HK-2 (cell line): Measurements from ENCODE around the gene TSSK2.

Experiments
- DNase-seq: peaks from one replicate; pipeline ENCODE4 v3.0.0-alpha.2; 2018; ENCODE audit not compliant: unreplicated experiment

TSSK2 gene

DNA sequence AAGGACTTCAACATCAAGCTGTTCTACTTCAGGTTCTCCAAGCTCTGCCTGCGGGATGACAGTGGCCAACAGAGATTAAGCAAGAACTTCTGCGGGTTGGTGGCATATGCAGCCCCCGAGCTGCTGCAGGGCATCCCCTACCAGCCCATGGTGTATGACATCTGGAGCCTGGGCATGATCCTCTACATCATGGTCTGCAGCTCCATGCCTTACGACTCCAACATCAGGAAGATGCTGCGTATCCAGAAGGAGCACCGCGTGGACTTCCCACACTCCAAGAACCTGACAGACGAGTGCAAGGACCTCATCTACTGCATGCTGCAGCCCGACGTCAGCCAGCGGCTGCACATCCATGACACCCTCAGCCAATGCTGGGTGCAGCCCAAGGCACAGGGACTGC is 6.1 kb upstream of the TSSK2 start:
- no peak for DNase-seq

DNA sequence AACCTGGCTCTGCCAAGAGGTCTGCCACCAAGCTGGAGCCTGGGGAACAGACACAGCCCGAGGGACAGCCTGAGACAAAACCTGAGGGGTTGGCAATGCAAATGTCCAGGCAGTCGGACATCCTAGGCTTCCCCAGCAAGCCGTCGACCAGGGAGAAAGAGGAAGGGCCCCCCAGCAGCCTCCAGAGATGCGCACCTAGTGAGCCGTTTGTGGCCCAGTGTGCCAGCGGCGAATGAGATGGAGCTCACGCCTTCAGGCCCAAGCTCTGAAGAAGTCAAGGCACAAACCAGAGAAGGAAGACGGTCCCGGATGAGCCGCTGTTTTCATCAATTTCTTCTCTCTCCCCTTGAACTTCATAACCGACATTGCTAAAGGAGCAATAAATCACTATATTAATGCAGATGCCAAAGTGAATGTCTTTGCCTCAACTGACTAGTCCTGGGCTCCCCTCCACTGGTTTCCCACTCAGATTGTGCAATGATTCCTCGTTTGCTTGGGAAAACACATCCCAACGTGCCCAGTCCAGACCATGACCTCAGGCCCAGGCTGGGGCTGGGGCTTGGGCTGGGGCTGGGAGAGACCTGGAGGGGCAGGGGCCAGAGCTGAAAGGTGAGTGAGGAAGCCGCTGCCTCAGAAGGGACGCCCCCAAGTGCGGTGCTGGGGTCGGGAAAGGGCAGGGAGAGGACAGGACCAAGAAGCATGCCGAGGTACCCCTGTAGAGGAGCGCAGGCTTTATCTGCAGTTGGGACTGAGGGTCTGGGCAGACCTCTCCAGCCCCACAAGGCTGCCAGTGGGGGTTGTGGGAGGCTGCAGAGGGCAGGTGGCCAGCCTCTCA is 5.4 kb upstream of the TSSK2 start:
- DNase-seq, result no peak

DNA sequence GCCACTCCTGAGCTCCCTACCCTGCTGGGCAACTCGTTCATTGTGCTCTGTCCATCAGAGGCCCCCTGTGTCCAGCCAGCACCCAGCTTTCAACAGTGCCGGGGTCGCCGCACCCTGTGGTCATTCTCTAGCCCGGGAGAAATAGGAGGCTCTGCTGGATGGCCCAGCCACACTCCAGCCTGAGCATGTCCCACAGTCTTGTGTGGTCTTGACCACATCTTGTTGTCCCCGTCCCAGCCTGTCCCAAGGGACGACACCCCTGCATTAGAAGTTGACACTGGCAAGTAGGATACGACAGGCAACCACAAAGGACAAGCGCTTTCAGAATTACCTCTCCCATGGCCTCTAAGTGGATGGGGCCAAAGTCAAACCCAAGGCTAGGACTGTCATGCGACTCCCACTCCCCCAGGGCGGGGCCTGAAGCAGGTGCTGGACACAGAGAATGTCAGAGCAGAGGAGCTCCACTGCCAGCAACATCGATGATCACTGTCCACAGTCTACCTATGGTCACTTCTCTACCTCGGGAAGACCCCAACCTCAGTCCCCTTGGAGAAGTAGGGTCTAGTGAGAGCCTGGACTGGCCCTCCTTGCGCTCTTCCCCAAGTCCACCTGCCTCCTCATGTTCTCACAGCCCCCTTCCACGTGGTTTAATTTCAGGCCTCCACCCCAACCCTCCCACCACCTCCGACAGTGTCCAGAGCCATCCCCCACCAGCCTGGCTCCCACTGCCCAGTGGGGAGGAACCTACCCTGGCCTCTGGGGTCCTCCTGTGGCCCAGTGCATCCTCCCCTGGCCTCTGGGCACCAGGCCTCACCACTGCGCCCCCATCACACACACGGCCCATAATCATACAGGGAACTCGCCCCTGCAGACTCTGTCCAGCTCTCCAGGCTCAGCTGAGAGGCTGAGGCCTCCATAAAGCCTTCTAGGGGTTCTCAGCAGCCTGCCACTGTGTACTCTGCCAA is 4.5 kb upstream of the TSSK2 start:
- no peak for DNase-seq

DNA sequence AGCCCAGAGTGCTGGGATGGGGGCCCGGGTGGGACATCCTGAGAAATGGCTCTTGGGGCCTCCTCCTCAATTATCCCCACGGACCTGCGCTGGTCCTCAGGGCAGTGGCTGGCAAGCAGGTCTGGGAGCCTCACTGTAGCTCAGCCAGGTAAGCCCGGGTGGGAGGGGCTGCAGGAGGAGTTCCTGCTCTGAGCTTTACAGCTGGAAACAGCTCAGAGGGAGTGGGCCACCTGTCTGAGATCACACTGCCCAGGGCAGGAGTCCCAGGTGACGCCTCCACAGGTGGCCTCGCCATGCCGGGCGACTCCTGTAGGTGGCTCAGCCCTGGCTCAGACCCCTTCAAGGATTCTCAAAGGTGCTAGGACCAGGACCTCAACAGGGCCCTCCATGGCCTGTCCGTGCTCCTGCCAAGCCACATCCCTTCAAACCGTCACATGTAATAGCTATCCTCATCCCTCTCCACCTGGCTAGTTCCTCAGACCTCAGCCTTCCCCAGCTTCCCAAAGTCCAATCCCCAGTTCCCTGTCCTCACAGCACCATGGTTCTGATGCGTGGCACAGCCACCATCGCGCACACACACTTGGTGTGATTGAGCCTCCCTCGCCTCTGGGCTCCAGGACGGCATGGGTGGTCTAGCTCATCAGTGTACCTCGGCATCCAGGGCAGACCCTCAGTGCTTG is 3.6 kb upstream of the TSSK2 start:
- no peak for DNase-seq

DNA sequence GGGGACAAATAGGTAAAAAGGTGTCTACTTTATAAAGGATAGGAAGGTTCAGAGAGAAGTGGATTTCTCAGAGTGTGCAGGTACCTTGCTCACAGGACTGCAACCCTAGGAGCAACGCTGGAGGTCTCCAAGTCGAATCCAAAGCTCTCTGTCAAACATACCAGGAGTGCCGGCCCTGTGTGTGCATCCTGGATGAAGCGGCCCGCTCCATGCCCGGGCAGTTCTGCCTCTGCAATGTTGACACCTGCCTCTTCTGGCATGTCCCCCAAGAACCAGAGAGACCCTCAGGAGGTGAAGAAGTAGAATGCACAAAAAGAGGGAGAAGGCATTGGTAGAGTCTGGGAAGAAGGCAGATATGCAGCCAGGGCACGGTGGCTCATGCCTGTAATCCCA is 3.1 kb upstream of the TSSK2 start:
- no peak for DNase-seq

DNA sequence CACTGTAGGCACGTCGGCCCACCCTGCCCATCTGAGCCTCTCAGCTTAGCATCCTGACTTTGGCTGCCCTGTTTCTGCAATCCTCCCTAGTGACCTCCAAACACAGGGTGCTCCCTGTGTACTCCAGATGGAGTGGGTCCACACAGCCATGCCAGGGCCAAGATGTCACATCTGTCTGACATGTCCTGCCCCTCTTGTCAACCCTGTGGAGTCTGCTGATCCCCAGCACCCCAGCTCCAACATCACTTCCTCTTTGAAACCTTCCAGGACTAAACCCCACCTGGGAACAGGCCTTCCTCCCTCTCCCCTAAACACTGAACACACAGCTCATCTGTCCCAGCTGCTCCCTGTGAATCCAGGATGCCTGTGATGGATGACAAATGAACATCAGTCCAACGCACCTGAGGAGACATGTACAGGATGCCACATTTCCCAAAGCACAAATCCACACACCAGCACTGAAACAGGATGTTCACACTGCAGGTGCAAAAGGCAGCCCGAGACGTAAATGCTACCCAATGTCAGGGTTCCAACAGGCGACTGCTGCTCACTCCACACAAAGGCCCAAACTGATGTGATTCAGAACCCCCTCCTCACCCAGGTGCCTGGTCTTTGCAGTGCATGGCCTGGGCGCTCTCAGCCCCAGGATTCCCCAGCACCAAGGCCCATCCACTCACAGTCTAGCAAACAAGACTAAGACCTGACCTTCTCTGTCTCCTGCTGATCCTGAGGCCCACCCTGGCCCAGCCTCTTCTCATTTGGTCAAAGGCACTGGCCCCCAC is 2.0 kb upstream of the TSSK2 start:
- no peak for DNase-seq

DNA sequence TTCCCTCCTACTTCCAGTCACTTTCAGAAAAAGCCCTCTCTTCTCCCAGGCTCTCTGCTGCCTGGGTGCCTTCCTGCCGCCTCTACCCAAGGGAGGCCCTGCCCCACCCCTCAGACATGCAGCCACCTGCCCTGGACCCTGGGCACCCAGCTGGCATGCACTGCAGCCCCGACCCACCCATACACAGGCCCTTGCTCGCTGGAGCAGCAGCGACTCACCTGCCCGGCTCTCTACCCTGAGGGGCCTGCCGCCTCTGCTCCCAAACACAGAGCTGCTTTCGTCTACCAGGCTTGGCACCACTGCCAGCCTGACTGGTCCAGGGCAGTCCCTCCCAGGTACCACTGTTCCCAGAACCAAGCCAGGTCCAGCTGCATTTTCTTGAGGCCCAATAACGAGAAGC is 1.2 kb upstream of the TSSK2 start:
- DNase-seq, result no peak

DNA sequence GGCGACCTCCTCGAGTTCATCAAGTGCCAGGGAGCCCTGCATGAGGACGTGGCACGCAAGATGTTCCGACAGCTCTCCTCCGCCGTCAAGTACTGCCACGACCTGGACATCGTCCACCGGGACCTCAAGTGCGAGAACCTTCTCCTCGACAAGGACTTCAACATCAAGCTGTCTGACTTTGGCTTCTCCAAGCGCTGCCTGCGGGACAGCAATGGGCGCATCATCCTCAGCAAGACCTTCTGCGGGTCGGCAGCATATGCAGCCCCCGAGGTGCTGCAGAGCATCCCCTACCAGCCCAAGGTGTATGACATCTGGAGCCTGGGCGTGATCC is 542 bp downstream of the TSSK2 start:
- no peak for DNase-seq

DNA sequence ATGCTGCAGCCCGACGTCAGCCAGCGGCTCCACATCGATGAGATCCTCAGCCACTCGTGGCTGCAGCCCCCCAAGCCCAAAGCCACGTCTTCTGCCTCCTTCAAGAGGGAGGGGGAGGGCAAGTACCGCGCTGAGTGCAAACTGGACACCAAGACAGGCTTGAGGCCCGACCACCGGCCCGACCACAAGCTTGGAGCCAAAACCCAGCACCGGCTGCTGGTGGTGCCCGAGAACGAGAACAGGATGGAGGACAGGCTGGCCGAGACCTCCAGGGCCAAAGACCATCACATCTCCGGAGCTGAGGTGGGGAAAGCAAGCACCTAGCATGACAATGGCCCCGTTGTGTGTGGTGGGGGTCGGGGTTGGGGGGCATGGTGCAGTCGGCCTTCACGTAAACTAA is 1.0 kb downstream of the TSSK2 start:
- DNase-seq, result no peak

DNA sequence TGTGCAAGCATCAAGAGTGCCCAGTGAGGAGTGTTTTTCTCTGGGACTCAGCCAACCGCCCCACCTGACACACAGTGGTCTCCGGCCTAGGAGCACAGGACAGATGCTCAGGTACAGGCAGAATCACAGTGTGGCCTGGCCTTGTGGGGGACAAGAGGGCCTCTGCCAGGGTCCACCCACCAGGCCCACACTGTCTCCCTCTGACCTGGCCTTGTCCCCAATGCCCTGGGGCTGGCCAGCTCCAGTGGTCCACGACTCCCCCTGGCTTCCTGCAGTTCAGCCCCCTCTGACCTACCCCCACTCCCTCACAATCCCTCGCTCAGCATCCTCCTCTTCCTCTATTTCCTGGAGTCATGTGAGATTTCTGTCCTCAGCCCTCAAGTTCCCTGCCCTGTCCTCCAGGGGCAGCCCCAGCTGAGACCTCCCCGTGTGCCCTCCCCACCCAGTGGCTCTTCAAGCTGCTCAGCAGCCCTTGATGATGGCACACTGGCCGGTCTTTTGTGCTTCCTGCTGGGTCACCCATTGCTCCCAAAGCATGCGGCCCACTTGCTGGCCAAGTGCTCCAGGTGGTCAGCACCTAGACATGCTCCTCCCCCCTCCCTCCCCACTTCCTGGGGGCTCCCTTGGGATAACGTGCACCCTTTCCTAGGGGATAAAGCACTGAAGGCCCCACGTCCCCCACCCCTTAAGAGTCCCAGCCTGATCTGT is 1.7 kb downstream of the TSSK2 start:
- DNase-seq, result no peak

DNA sequence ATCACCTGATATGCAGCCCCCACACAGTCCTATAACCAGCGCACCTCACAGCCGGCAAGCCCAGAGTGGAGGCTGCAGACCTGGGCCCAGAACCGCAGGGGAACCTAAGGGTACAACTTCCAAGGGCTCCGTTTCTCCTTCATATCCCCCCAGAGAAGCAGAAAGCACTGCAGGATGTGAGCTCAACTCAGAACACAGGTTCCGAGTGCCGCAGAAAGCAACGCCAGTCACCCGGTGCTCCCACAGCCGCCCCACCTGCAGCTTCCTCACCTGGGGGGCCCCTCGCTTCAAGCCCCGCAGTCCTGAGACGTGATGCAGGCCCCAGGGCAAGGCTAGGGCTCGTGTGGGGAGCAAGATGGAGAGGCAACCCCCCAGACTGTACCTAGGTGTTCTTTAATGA is 2.5 kb downstream of the TSSK2 start:
- DNase-seq, result no peak

DNA sequence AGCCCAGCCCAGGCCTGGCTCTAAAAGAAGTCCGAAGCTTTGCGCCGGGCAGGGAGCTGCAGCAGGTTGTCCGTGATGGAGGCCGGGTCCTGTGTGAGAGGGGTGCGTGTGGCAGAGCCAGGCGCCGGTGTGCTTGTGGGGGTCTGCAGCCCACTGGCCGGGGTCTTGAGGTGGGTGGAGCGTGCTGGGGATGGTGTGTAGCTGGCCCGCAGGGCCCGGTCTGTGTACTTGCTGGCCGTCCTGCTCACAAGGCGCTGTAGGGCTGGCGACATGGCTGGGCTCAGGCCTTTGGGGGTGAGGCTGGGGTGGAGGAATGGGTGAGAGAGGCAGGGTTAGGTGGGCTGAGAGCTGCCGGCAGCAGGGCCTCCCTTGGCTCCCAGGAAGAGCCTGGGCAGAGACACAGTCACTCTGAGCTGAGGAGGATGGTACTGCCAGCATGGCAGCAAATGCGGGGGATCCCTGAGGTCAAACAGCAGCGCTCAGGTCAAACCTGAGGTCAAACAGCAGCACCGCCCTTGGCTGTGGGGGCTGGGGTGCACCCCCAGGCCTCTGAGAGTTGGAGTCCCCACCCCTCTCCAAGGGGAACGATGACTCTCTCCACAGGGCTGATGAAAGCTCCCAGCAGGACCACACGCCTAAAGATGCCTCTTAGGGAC is 3.2 kb downstream of the TSSK2 start:
- DNase-seq, result no peak

DNA sequence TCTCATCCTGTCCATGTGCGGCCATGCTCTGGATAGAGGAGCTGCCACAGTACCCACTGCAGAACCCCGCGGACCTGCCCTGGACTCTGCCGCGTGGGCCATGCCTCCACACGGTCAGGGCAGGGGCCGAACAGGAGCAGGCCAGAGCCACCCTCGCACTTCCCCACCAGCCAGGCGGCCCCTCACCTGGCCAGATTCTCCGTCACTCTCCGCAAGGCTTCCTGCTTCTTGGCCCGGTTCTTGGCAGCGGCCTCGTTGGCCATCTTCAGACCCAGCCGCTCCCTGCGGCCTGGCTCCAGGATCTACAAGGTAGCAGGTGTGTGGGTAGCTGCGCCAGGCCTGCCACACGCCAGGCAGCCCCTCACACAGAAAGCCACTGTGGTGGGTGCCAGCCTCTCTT is 3.8 kb downstream of the TSSK2 start:
- no peak for DNase-seq

DNA sequence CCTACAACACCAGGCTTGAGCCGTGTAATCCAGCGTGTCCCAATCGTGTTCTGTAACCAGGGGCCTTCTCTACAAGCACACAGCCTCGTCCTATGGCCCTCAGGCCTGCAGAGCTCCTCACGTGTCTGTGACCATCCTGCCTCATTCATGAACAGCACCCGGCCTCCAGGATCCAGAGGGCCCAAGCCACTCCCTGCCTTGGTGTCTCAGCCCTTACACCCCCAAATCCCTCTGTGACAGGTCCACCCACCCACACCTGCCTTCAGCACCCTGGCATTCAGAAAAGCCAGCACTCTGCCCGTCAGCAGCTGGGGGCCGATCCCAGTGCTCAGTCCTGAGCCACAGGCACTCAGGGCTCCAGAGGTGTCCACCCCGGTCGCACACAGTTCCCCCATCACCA is 5.8 kb downstream of the TSSK2 start:
- no peak for DNase-seq

DNA sequence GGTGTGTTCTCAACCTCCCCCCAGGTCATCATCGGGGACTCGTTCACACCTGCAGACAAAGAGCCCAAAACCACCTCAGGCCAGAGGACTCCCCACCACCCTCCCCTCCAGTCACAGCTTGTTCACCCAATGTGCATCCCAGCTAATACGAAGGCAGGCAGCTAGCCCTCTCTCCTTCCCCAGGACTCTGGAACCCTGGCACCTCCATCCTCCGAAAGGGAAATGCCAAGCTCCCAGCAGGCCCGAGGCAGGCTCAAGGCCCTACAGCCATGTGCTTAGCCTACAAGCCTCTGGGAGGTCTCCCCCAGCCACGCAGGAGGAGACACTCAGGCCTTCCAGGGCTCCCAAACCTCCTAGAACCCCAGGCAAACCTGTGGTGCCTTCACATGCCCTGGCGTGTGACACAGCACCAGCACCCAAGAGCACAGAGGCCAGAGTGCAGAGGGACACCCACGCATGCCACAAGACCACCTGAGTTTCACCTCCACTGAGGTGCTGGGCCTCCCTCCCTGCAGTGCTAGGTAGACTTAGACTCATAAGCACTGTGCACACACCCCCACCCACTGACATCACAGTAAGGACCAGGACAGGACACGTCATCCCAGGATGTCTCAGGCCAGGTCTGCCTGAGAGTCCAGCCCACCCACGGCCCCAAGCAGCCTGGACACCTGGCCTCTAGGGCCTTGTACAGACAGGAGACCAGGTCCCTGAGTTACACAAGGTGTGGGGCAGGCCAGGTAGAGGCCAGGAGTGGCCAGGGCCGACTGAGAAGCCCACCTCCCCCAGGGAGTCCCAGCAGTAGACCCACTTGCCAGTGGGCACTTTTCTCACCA is 6.5 kb downstream of the TSSK2 start:
- DNase-seq, result no peak

DNA sequence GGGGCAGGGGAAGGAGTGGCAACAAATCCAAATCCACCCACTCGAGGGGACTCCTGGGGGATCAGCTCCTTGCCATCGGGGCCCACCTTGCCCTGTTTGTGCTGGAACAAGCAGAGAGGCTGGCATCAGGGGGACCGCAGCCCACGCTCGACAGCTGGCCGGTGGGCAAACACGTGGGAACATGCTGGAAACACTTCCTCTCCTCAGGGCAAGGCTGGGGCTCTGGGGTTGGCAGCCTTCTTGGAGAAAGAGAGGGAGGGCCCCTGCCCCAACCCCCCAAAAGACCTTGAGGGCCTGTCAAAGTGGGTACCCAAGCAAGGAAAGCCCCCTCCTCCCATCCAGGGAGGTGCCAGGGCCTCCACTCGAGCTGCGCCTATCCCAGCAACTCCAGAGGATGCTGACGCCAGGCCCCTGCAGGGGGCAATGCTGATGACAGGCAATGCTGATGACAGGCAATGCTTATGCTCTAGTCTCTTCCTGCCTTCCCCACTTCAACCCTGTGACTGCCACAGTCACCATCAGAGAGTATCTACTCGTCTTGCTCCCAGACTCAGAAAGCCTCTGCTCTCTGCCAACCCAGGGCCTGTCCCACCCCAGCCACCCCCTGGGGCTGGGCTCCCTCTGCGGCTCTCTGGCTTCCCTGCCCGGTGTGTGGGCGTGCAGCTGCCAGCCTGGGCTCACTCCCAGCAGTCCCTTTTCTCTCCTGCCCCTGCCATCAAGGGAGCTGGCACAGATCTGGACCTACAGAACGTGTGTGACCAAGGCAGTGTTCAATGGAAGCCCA is 7.3 kb downstream of the TSSK2 start:
- no peak for DNase-seq

DNA sequence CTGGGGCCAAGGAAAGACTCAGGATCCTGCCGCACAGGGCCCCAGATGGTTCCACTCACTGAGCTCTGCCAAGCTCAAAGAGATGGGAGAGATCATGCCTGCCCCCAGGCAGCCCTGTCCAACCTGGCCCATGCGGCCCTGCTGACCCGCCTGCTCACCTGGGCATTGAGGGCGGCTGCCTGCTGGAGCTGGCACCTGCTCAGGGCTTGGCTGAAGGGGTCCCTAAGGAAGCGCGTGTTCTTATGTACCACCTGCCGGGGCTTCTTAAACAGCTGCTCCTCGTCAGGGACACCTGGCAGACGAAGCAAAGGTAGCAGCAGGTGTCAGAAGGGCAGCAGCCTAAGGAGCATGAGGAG is 7.9 kb downstream of the TSSK2 start:
- DNase-seq, result no peak

DNA sequence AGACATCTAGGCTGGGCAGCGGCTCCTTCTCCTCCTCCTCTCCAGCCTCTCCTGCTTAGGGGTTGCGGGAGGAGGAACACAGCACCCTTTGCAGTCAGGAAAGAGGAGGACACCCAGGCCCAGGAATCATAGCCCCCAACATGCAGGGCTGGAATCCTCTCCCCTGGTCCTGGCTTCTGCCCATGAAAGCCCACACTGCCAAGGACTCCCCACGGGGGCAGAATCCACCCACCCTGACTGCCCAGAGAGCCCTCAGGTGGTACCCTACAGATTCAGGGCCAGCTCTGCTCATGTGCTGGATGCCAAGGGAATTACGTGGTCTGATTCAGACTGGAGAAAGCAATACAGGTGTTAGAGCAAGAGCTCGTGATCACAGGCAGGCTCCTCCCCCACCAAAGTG is 8.9 kb downstream of the TSSK2 start:
- no peak for DNase-seq

DNA sequence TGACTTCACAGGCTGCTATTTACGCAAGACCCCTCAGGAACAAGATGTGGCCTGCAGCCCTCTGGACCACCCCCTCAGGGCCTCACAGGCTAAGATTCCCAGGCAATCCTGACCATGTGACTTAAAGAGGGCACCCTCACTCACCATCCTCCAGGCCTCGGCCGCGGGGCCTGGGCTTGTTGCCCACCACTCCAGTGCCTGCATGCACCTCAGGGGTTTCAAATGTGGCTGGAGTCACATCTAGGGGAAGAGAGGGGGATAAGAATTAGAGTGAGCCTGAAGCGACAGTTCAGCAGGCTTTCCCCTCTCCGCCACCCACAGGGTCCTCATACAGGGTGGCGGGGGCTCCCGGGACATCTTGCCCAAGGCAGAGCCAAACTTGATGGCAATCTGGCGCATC is 11.3 kb downstream of the TSSK2 start:
- DNase-seq, result no peak
